Central memory CD8-positive, alpha-beta T cell (primary cell): ENCODE measurements around the gene NR6A1.

Source experiments
- ATAC-seq: fragments of 150-1000 bp; cut with Tn5 transposase; replicated peaks from 2 replicates; pipeline ENCODE4 v1.10.0; 2022; ENCODE audit warnings: mild to moderate bottlenecking, moderate FRiP score, moderate number of reproducible peaks; ENCODE audit not compliant: poor library complexity, severe bottlenecking; ENCODE audit errors: extremely low read depth
- DNase-seq, 2 donors: peaks; one replicate each; pipeline ENCODE4 v3.0.0; 2021; ENCODE audit warnings: low spot score in 2 of 2
- H3K27ac Mint-ChIP-seq: one replicate; pipeline ENCODE4 v1.8.0; 2022; ENCODE audit warnings: low read depth, mild to moderate bottlenecking, moderate library complexity, mixed read lengths
- H3K27me3 Mint-ChIP-seq: one replicate; pipeline ENCODE4 v1.8.0; 2022; ENCODE audit warnings: mixed read lengths
- H3K36me3 Mint-ChIP-seq: one replicate; pipeline ENCODE4 v1.8.0; 2022; ENCODE audit warnings: mild to moderate bottlenecking, moderate library complexity, mixed read lengths; ENCODE audit not compliant: insufficient read depth
- H3K4me1 Mint-ChIP-seq: one replicate; pipeline ENCODE4 v1.8.0; 2022; ENCODE audit warnings: mixed read lengths
- H3K4me3 Mint-ChIP-seq: one replicate; pipeline ENCODE4 v1.8.0; 2022; ENCODE audit warnings: mild to moderate bottlenecking, moderate library complexity, mixed read lengths
- H3K9me3 Mint-ChIP-seq: one replicate; pipeline ENCODE4 v1.8.0; 2022; ENCODE audit warnings: mixed read lengths

The NR6A1 gene

GRCh38 chr9:124805186-124805585 is 34.1 kb upstream of the NR6A1 start:
- Mint-ChIP-seq H3K9me3 (no peaks in the 10 kb centered on the region), H3K27me3 (peaks cover 25% of the 10 kb centered on the region), H3K4me3 (no peak overlapping the region), H3K27ac (no peak overlapping the region), H3K4me1 (no peaks in the 10 kb centered on the region), H3K36me3 (no peaks in the 10 kb centered on the region)
- ATAC-seq (no peak), DNase-seq (no peak)

- no peaks in the 10 kb centered on the region for H3K4me1 Mint-ChIP-seq
- no peak for DNase-seq
- no peaks in the 10 kb centered on the region for H3K36me3 Mint-ChIP-seq
Observed at GRCh38 chr9:124803911-124804310, 32.8 kb upstream of the NR6A1 start.

GRCh38 chr9:124802426-124802825 is 31.3 kb upstream of the NR6A1 start:
- no peak overlapping the region for H3K27ac Mint-ChIP-seq

More at GRCh38 chr9:124803911-124804310, 32.8 kb upstream of the NR6A1 start:
- Mint-ChIP-seq H3K9me3 (no peaks in the 10 kb centered on the region), H3K27me3 (peaks cover 25% of the 10 kb centered on the region), H3K4me3 (no peak overlapping the region), H3K27ac (no peak overlapping the region)
- no peak for ATAC-seq

GRCh38 chr9:124801356-124801755 is 30.2 kb upstream of the NR6A1 start:
- ATAC-seq, result no peak
- H3K36me3 Mint-ChIP-seq, result no peaks in the 10 kb centered on the region
- peaks cover 28% of the 10 kb centered on the region for H3K27me3 Mint-ChIP-seq

More at GRCh38 chr9:124802426-124802825, 31.3 kb upstream of the NR6A1 start:
- no peaks in the 10 kb centered on the region for H3K36me3 Mint-ChIP-seq
- DNase-seq, result no peak
- ATAC-seq, result no peak
- no peaks in the 10 kb centered on the region for H3K9me3 Mint-ChIP-seq
- no peaks in the 10 kb centered on the region for H3K4me1 Mint-ChIP-seq
- peaks cover 26% of the 10 kb centered on the region for H3K27me3 Mint-ChIP-seq
- no peak overlapping the region for H3K4me3 Mint-ChIP-seq

GRCh38 chr9:124800306-124801259 is 29.5 kb upstream of the NR6A1 start:
- ATAC-seq (peak; percentile 24), DNase-seq (no peak)
- H3K9me3 Mint-ChIP-seq, result no peaks in the 10 kb centered on the region
- peaks cover 28% of the 10 kb centered on the region for H3K27me3 Mint-ChIP-seq
- H3K27ac Mint-ChIP-seq, result no peak overlapping the region
- H3K4me1 Mint-ChIP-seq, result no peaks in the 10 kb centered on the region
- no peaks in the 10 kb centered on the region for H3K36me3 Mint-ChIP-seq
- H3K4me3 Mint-ChIP-seq, result no peak overlapping the region

More at GRCh38 chr9:124801356-124801755, 30.2 kb upstream of the NR6A1 start:
- Mint-ChIP-seq H3K27ac (no peak overlapping the region), H3K4me1 (no peaks in the 10 kb centered on the region), H3K4me3 (no peak overlapping the region), H3K9me3 (no peaks in the 10 kb centered on the region)
- DNase-seq, result no peak

GRCh38 chr9:124799274-124800006 is 28.3 kb upstream of the NR6A1 start:
- Mint-ChIP-seq H3K27ac (no peak overlapping the region), H3K9me3 (no peaks in the 10 kb centered on the region), H3K27me3 (peaks cover 28% of the 10 kb centered on the region), H3K4me1 (no peaks in the 10 kb centered on the region), H3K4me3 (no peak overlapping the region), H3K36me3 (no peaks in the 10 kb centered on the region)
- ATAC-seq, result no peak
- no peak for DNase-seq

GRCh38 chr9:124797343-124798103 is 26.4 kb upstream of the NR6A1 start:
- H3K27me3 Mint-ChIP-seq, result peaks cover 28% of the 10 kb centered on the region
- H3K4me3 Mint-ChIP-seq, result no peak overlapping the region
- DNase-seq (no peak), ATAC-seq (no peak)
- no peak overlapping the region for H3K27ac Mint-ChIP-seq
- no peaks in the 10 kb centered on the region for H3K36me3 Mint-ChIP-seq
- H3K9me3 Mint-ChIP-seq, result no peaks in the 10 kb centered on the region
- H3K4me1 Mint-ChIP-seq, result no peaks in the 10 kb centered on the region

GRCh38 chr9:124795881-124796431 is 24.8 kb upstream of the NR6A1 start:
- Mint-ChIP-seq H3K27ac (no peak overlapping the region), H3K36me3 (no peaks in the 10 kb centered on the region), H3K9me3 (no peaks in the 10 kb centered on the region), H3K4me3 (no peak overlapping the region), H3K4me1 (no peaks in the 10 kb centered on the region), H3K27me3 (peaks cover 23% of the 10 kb centered on the region)
- DNase-seq (no peak), ATAC-seq (no peak)

GRCh38 chr9:124794902-124795491 is 23.9 kb upstream of the NR6A1 start:
- DNase-seq, result no peak
- Mint-ChIP-seq H3K27ac (no peak overlapping the region), H3K4me1 (no peaks in the 10 kb centered on the region), H3K36me3 (no peaks in the 10 kb centered on the region), H3K27me3 (peaks cover 17% of the 10 kb centered on the region), H3K9me3 (no peaks in the 10 kb centered on the region), H3K4me3 (no peak overlapping the region)
- ATAC-seq, result no peak

GRCh38 chr9:124793015-124793541 is 22.0 kb upstream of the NR6A1 start:
- peak overlapping the region; percentile 44 for H3K27ac Mint-ChIP-seq
- H3K4me1 Mint-ChIP-seq, result no peaks in the 10 kb centered on the region
- ATAC-seq, result no peak
- H3K4me3 Mint-ChIP-seq, result no peak overlapping the region
- H3K36me3 Mint-ChIP-seq, result no peaks in the 10 kb centered on the region
- no peak for DNase-seq
- H3K27me3 Mint-ChIP-seq, result peaks cover 10% of the 10 kb centered on the region
- H3K9me3 Mint-ChIP-seq, result no peaks in the 10 kb centered on the region

GRCh38 chr9:124792257-124793014 is 21.3 kb upstream of the NR6A1 start:
- DNase-seq (no peak), ATAC-seq (no peak)
- Mint-ChIP-seq H3K9me3 (no peaks in the 10 kb centered on the region), H3K27me3 (peaks cover 4% of the 10 kb centered on the region), H3K4me3 (no peak overlapping the region), H3K36me3 (no peaks in the 10 kb centered on the region), H3K4me1 (no peaks in the 10 kb centered on the region), H3K27ac (peak overlapping the region; percentile 44)
